Islet of Langerhans (tissue), 1 donor: Measurements from ENCODE around the gene TCIRG1.

Experiments used
- FAIRE-seq: peaks from one replicate; lab custom pipeline; 2011; peaks lifted over from hg19 to GRCh38; lab: Jason Lieb, UNC

TCIRG1 gene

GRCh38 chr11:68017980-68018729, 20.7 kb upstream of the TCIRG1 start:
- no peak for FAIRE-seq

DNA sequence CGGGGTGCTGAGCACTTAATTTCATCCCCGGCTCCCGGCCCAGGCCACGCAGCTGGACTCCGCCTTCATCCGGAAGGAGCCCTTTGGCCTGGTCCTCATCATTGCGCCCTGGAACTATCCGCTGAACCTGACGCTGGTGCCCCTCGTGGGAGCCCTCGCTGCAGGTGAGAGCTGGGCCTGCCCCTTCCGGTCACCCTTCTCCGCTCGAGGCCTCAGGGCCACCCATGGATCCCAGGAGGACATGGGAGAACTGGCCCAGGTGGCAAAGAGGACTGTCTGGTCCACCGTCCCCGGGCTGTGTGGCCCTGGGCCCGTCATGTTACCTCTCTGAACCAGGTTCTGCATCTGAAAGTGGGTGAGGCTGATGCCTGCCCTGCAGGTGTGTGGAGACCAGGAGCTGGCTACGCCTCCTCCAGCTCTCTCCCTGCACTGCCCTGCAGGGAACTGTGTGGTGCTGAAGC, 20.1 kb upstream of the TCIRG1 start:
- no peak for FAIRE-seq

DNA sequence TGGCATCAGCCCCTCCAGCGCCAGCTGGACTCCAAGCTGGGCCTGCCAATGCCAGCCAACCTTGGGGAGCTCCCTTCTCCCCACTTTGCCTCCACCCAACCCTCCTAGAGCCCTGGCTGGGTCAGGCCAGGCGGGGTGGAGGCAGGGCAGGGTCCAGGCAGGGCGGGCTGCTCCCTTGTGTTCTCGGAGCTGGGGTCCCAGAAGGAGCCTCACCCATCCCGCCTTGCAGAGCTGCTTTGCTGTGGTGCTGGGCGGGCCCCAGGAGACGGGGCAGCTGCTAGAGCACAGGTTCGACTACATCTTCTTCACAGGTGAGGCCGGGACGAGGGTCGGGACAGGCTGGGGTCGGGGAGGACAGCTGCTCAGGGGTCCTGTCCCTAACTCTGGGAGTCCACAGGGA, 19.3 kb upstream of the TCIRG1 start:
- FAIRE-seq = no peak

- no peak for FAIRE-seq
Measured at GRCh38 chr11:68020575-68020974, 18.2 kb upstream of the TCIRG1 start.

DNA sequence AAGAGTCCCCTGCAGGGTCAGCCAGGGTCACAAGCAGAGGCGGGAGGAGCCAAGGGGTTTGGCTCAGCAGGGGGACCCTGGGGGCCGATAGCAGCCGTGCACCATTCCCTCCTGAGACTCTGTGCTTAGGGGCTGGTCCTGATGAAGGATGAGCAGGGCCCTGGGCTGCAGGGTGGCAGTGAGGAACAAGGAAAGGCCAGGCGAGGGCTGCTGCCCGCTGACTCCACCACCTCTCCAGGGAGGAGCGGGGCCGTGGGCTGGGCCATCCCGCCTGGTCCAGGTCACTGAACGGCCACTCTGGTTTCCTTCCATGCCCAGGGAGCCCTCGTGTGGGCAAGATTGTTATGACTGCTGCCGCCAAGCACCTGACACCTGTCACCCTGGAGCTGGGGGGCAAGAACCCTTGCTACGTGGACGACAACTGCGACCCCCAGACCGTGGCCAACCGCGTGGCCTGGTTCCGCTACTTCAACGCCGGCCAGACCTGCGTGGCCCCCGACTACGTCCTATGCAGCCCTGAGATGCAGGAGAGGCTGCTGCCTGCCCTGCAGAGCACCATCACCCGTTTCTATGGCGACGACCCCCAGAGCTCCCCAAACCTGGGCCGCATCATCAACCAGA, 17.5 kb upstream of the TCIRG1 start:
- no peak for FAIRE-seq

DNA sequence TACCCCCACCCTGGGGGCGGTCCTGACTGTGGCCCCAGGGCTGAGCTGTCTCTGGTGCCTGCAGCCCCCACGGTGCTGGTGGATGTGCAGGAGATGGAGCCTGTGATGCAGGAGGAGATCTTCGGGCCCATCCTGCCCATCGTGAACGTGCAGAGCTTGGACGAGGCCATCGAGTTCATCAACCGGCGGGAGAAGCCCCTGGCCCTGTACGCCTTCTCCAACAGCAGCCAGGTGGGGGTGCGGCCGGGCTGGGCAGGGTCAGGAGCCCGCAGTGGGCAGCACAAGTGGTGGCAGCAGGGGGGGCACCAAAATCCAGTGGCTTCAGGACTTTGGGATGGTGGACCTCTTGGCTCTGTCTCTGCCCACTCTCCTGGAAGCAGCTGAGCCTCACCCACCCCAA, 16.3 kb upstream of the TCIRG1 start:
- FAIRE-seq = no peak

GRCh38 chr11:68024508-68024907, 14.3 kb upstream of the TCIRG1 start:
- no peak for FAIRE-seq

GRCh38 chr11:68025047-68025446, 13.8 kb upstream of the TCIRG1 start:
- FAIRE-seq = no peak

DNA sequence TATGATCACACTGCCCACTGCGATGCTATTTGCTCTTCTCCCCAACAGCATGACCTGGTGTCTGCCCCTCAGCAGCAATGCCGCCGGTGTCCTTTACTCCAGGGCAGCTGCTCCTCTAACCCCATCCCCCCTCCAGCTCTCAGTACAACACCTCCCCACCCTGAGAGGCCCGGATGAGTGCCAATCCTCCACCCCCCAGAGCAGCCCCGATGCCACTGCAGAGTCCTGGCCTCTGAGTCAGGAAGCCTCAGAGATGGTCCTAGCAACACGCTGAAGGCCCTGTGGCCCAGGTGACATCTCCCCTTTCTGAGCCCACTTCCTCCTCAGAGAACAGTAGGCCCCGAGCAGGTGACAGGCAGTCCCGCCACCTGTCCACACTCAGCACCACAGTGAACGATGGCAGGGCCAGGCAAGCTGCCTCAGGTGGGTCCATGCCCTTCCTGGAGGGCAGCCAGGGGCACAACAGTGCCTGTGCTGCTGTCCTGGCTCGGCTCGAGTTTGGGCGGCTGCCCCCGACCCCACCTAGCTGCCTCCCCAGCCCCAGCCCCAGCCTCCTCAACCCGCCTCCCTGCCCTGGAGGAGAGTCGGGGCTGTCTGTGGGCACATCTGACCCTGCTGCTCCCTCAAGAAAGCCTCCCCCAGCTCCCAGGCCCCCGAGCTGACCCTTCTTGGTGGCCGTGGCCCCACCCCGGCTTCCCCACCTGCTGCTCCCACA, 12.3 kb upstream of the TCIRG1 start:
- FAIRE-seq = no peak

- FAIRE-seq = no peak
Measured at GRCh38 chr11:68027667-68028066, 11.2 kb upstream of the TCIRG1 start.

DNA sequence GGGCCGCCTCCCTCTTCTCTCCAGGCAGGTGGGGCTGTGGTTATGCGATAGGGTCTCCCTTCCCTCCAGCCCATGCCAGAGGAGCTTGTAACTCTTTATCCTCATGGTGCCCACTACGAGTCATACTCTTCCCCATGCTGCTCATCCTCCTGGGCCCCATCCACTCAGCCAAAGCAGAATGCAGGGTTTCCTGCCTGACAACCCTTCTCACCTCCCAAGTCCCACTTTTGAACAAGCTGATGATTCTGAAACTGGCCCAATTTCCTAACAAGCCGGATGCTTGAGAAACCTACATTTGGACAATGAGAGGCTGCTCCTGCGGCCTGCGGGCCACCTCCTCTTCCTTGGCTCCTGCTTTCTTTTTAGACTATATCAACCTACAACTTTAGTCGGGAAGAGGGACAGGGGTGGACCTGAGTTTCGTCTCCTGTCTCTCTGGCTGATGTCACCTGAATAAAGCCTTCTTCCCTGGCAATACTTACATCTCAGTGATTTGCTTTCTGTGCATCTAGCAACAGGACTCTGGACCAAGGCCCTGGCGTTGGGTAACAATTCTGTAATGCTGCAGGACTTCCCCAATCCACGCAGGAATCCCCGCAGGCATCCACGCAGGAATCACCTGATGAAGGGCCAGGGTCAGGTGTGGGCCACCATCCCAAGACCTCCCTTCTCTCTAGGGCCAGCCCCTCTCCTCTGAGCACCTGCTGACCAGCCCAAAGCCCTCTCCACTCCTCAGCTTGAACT, 9.9 kb upstream of the TCIRG1 start:
- FAIRE-seq = no peak

GRCh38 chr11:68030318-68031143, 8.3 kb upstream of the TCIRG1 start, which contains the start of gene NDUFS8:
Gene NDUFS8 (plus strand): TSS chr11:68030681. CDS start chr11:68032152, 1,471 bp downstream.
- peak; percentile 98 for FAIRE-seq

DNA sequence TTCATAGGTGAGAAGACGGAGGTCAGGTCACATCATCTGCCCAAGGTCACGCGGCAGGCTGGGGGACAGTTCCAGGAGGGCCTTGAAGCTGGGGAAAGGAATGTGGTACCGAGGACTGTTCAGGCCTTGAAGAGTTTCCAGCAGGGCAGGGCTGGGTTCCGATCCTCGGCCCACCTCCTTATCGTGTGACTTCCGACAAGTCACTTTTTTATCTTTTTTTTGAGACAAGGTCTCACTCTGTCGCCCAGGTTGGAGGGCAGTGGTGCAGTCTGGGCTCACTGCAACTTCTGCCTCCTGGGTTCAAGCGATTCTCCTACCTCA, 7.7 kb upstream of the TCIRG1 start:
- FAIRE-seq = no peak

DNA sequence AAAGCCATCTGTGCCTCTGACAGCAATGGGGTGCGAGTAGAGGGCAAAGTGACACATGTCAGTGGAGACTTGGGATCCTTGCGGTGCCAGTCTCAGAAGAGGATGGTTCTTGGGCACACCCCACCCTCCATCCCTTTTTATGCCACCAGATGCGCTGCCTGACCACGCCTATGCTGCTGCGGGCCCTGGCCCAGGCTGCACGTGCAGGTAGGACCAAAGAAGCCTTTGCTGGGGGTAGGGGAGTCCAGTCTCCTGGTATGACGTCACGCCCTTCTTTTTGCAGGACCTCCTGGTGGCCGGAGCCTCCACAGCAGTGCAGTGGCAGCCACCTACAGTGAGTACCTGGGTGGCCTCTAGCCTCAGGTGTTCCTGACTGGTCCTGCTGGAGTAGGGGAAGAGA, 6.8 kb upstream of the TCIRG1 start:
- no peak for FAIRE-seq

GRCh38 chr11:68032997-68033707, 5.7 kb upstream of the TCIRG1 start:
- FAIRE-seq = no peak

- no peak for FAIRE-seq
Measured at GRCh38 chr11:68033708-68034045, 5.1 kb upstream of the TCIRG1 start.

DNA sequence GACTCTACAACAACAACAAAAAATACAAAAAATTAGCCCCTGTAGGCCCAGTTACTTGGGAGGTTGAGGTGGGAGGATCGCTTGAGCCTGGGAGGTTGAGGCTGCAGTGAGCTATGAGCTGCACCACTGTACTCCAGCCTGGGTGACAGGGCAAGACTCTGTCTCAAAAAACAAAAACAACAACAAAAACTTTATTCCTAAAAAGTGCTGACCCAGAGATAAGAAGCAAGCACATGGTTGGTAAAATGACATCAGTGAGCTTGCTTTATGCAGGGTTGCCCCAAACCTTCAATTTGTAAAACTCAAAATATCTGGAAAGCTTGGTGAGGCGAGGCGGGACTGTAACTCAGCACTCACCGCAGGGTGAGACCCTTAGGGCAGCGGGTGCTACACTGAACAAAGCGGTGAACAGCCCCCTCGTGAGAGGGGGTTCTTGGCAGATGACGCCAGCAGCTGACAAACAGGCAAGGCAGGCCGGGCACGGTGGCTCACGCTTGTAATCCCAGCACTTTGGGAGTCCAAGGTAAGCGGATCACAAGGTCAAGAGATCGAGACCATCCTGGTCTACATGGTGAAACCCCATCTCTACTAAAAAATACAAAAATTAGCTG, 3.5 kb upstream of the TCIRG1 start:
- FAIRE-seq = no peak

GRCh38 chr11:68036141-68036716, 2.6 kb upstream of the TCIRG1 start:
- FAIRE-seq = no peak

DNA sequence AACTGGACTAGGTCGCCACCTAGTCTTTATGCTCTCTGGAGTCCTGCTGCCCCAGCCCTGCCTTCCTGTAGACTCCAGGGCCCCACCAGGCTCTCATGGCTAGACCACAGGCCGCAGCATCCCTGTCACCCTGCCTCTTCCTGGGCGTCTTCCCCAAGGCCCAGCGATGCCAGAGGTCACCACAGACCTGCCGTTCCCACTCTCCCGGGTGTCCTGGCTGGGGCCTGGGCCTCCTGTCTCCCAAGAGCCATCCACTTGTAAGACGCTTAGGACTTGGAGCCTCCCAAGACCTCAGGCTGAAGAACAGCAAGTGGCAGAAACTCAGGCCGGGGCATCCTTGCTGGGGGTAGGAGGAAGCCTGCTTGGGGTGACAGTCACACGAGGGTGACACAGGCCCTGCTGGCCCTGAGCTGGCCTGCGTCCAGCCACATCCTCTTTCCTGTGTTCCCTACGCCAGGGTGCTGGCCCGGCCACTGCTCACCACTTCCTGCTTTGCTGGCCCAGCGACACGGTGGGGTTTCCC, 2.0 kb upstream of the TCIRG1 start:
- no peak for FAIRE-seq
